Measurements from ENCODE around the gene CELF3. TPM values are rescaled to one million over a fixed set of nuclear protein-coding genes. Genes with fewer than 3 reads are reported as not detected.

The CELF3 gene
- not detected in 2 replicates for total RNA-seq

DNA sequence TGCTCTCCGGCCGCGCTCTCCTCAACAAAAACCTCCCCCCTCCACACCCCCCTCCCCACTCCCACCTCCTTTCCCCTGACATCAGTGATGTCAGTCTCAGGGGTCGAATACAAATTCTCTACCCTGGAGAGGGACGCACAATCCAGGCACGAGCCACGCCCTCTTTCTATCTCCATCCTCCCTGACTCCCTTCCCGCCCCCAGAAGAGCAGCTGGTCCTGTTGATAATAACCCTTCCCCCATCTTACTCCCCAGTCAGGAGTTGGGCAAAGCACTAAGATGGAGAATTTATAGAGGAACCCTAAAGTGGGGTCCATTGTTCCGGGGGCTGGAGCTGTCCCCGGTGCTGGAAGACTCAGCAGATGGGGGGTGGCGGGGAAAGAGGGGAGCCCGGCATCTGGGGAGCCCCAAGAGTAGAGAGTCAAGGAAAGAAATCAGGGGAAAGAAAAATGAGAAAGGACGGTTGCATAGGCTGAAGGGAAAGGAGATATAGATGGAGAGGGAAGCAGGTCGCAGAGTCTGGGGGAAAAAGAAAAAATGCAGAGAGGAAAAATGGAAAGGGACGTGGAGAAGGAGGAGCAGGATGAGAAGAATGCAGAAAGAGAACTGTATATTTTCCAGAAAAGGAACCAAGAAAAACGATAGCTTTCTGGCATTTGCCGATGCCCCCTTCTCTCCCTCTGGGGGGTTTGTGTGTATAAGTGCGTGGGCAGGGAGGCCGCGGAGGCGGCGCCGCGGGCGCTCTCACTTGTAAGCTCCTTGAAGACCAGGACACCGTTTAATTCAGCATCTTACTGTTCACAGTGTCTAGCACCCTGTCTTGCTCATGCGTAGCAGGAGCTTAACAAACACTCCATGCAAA, at the start of gene CELF3:
TSS of gene CELF3 (minus strand) at position 33 of the 861 bp plus-strand sequence. CDS start 783 bp downstream, outside the sequence.

GRCh38 chr1:151762941-151763921, 46.6 kb upstream of the CELF3 start, which contains the start of gene MRPL9:
TSS of gene MRPL9 (minus strand) at chr1:151763496. CDS start at chr1:151763479, 17 bp downstream.

GRCh38 chr1:151720974-151721787, 4.6 kb upstream of the CELF3 start, which contains the start of gene RIIAD1:
TSS of gene RIIAD1 (plus strand) at chr1:151721522. CDS start at chr1:151721537, 15 bp downstream.

Other genes starting within 250 kb of the CELF3 start
- gene CGN, start 205.4 kb downstream of the CELF3 start, total RNA-seq, result under 0.01 and 0.19 TPM in 2 replicates
- gene TUFT1, start 176.5 kb downstream of the CELF3 start, total RNA-seq, result 7.7 and 11.3 TPM in 2 replicates
- gene SNX27, start 104.8 kb downstream of the CELF3 start, total RNA-seq, result 27.0 and 31.0 TPM in 2 replicates
- gene RIIAD1, start 4.7 kb upstream of the CELF3 start, total RNA-seq, result not detected in 2 replicates
- gene MRPL9, start 46.7 kb upstream of the CELF3 start, total RNA-seq, result 52.7 and 99.5 TPM in 2 replicates
- 1.9 and 2.0 TPM in 2 replicates for gene TDRKH, start 73.7 kb upstream of the CELF3 start, total RNA-seq
- not detected in 2 replicates for gene LINGO4, start 88.6 kb upstream of the CELF3 start, total RNA-seq
- gene RORC, start 115.0 kb upstream of the CELF3 start, total RNA-seq, result not detected in 2 replicates
- not detected in 2 replicates for gene C2CD4D, start 123.0 kb upstream of the CELF3 start, total RNA-seq
- gene THEM5, start 136.9 kb upstream of the CELF3 start, total RNA-seq, result not detected in 2 replicates
- 6.8 and 8.4 TPM in 2 replicates for gene THEM4, start 192.7 kb upstream of the CELF3 start, total RNA-seq

All from regular cardiac myocyte (primary cell).